ENCODE data around the gene ECE1. TPM values are rescaled to one million over a fixed set of nuclear protein-coding genes. Genes with fewer than 3 reads are reported as not detected.

ECE1 gene
- total and polyA plus RNA-seq, 9 of the 15 experiments (the other 6 are each of a cell fraction or from before 2014, with no cell fraction given) = 0.56 to 34.8 (median 11.0) TPM

- TF ChIP-seq GTF3C2 (IDR thresholded peaks at IDR 0.05; ENCODE audit: borderline replicate concordance, extremely low read depth, insufficient read length) (no peak), BCOR (IDR thresholded peaks at IDR 0.05) (peak; percentile 25; the same call in 1 of the 2 replicates), CBFB (CRISPR knock-in tag; IDR thresholded peaks at IDR 0.05) (peak; percentile 60; the same call in 1 of the 2 replicates), ZNF280A (IDR thresholded peaks at IDR 0.05; ENCODE audit: low read depth, partially characterized antibody) (no peak), ETV6 (IDR thresholded peaks at IDR 0.05; ENCODE audit: borderline replicate concordance in 1 of 2, low read depth in 2 of 2, low read length in 1 of 2) (no peak), ETV6 (CRISPR knock-in tag; IDR thresholded peaks at IDR 0.05; ENCODE audit: borderline replicate concordance) (no peak), ETV1 (tag; conservative IDR thresholded peaks at IDR 0.05; ENCODE audit: low read depth) (peak; percentile 97), PBX2 (CRISPR knock-in tag; IDR thresholded peaks at IDR 0.05; ENCODE audit: low read depth) (no peak), PBX2 (tag; conservative IDR thresholded peaks at IDR 0.05; ENCODE audit: low read depth) (no peak), ETS1 (conservative IDR thresholded peaks at IDR 0.05; ENCODE audit: control insufficient read depth, low read depth, low read length) (no peak), ZSCAN32 (CRISPR knock-in tag; IDR thresholded peaks at IDR 0.05) (no peak), HMG20B (CRISPR knock-in tag; IDR thresholded peaks at IDR 0.05) (no peak), NELFE (IDR thresholded peaks at IDR 0.05; ENCODE audit: insufficient read depth, insufficient read length) (no peak), MAFK (IDR thresholded peaks at IDR 0.05; ENCODE audit: low read length) (no peak), ZNF24 (IDR thresholded peaks at IDR 0.05) (0 out of 2 replicates have a peak, but pooled peaks have one; percentile 45), ZKSCAN8 (CRISPR knock-in tag; IDR thresholded peaks at IDR 0.05) (peak; percentile 71; the same call in 1 of the 2 replicates), ESRRA (IDR thresholded peaks at IDR 0.05; ENCODE audit: borderline replicate concordance, low read depth) (no peak; the same call in 1 of the 2 replicates)
Measured at GRCh38 chr1:21261551-21262292, 28.5 kb downstream of the ECE1 start (continued).
